Measurements from ENCODE around the gene KCNT1. TPM values are rescaled to one million over a fixed set of nuclear protein-coding genes. Genes with fewer than 3 reads are reported as not detected.

The KCNT1 gene
- total and polyA plus RNA-seq, 5 experiments from 2014 or later = not detected

DNA sequence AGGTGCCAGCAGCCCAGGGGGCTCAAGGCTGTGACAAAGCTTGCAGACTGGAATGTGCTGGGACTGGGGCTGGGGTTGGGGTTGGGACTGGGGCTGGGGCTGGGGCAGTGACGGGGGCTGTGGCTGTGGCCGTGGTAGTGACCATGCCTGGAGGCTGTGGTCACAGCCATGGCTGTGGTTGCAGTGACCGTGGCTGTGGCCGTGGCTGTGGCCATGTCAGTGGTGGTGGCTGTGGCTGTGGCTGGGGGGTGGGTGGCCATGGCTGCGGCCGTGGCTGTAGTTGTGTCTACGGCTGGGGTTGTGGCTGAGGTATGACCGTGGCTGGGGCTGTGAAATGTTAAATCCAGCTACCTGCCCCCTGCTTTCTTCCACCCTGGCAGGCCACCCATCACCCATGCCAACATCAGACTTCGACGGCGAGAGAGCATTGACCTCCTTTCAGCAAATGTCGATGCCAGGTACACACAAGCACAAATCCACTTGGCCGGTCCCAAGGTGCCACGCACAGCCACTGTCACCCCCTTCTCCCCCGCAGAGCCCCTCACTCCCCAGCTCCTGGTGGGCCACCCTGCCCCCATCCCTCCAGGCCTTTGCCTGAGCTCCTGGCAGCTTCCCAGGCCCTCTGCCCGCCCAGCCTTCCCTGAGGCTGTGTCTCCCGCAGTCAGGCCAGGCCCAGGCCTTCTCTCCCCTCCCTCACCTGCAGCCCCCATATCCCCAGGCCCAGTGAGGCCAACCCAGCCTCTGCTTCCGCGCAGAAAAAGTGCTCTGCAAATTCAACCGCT is 23.6 kb upstream of the KCNT1 start:
- POLR2A ChIA-PET = no interaction called here
- DNase-seq (no peak), ATAC-seq (no peak)
- Mint-ChIP-seq H3K4me1 (peaks cover 0 to 3% (median 0%) of the 10 kb centered on the region in 4 donors), H3K36me3 (no peaks in the 10 kb centered on the region), H3K27ac (no peak overlapping the region), H3K4me3 (no peak overlapping the region), H3K9me3 (no peaks in the 10 kb centered on the region), H3K27me3 (peaks cover 0 to 13% (median 7%) of the 10 kb centered on the region in 5 donors)

GRCh38 chr9:135680056-135680455 is 21.9 kb upstream of the KCNT1 start:
- Mint-ChIP-seq H3K27ac (no peak overlapping the region), H3K9me3 (no peaks in the 10 kb centered on the region)

GRCh38 chr9:135681161-135681560 is 20.8 kb upstream of the KCNT1 start:
- Mint-ChIP-seq H3K9me3 (no peaks in the 10 kb centered on the region), H3K27me3 (peaks cover 0 to 23% (median 7%) of the 10 kb centered on the region in 5 donors), H3K4me1 (peaks cover 0 to 3% (median 0%) of the 10 kb centered on the region in 4 donors), H3K36me3 (no peaks in the 10 kb centered on the region), H3K4me3 (no peak overlapping the region), H3K27ac (no peak overlapping the region)
- DNase-seq = no peak
- POLR2A ChIA-PET = no interaction called here
- ATAC-seq = no peak

More at GRCh38 chr9:135680056-135680455, 21.9 kb upstream of the KCNT1 start:
- Mint-ChIP-seq H3K4me3 (no peak overlapping the region), H3K4me1 (peaks cover 0 to 3% (median 0%) of the 10 kb centered on the region in 4 donors), H3K27me3 (peaks cover 0 to 21% (median 7%) of the 10 kb centered on the region in 5 donors), H3K36me3 (no peaks in the 10 kb centered on the region)
- ATAC-seq (no peak), DNase-seq (no peak)
- POLR2A ChIA-PET = no interaction called here

DNA sequence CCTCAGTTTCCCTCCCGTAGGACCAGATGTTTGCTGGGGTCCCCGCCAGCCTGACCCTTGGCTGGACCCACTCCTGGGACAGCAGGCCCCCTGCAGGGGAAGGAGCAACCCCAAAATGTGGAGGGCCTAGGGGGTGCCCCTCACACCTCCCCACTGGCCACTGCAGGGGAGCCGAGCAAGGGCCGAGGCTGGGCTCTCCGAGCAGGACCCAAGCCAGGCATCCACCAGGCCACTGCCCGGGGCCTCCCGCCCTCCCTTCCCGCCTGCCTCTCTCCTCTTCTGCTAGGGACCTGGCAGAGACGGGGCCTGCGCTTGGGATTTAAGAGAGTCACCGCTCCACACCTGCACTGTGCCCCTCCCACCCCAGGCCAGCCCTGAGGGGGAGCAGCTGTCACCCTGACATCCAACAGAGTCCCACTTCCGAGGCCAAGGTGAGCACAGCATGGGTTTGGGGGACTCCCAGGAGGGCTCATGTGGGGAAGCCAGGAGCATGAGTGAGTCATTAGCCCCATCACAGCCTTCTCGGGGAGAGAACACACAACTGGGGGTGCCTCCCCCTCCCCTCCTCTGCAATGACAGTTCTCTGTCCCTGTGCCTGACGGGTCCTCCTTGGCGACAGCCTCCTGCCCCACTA is 18.5 kb upstream of the KCNT1 start:
- H3K27ac Mint-ChIP-seq = no peak overlapping the region
- POLR2A ChIA-PET = no interaction called here

GRCh38 chr9:135684691-135685090 is 17.3 kb upstream of the KCNT1 start:
- no peak overlapping the region for H3K4me3 Mint-ChIP-seq
- peaks cover 0 to 3% (median 0%) of the 10 kb centered on the region in 4 donors for H3K4me1 Mint-ChIP-seq
- H3K9me3 Mint-ChIP-seq = peaks cover 0 to 2% (median 0%) of the 10 kb centered on the region in 9 donors
- peaks cover 0 to 32% (median 7%) of the 10 kb centered on the region in 5 donors for H3K27me3 Mint-ChIP-seq
- no peaks in the 10 kb centered on the region for H3K36me3 Mint-ChIP-seq
- no peak for ATAC-seq
- POLR2A ChIA-PET = no interaction called here
- no peak overlapping the region for H3K27ac Mint-ChIP-seq
- no peak for DNase-seq

More for the DNA sequence above, 18.5 kb upstream of the KCNT1 start:
- H3K4me3 Mint-ChIP-seq = no peak overlapping the region
- peaks cover 0 to 3% (median 0%) of the 10 kb centered on the region in 4 donors for H3K4me1 Mint-ChIP-seq
- H3K27me3 Mint-ChIP-seq = peaks cover 0 to 27% (median 7%) of the 10 kb centered on the region in 5 donors
- DNase-seq (no peak), ATAC-seq (no peak)
- H3K36me3 Mint-ChIP-seq = no peaks in the 10 kb centered on the region
- no peaks in the 10 kb centered on the region for H3K9me3 Mint-ChIP-seq

- H3K36me3 Mint-ChIP-seq = no peaks in the 10 kb centered on the region
- DNase-seq = no peak
- POLR2A ChIA-PET = no interaction called here
- H3K27ac Mint-ChIP-seq = no peak overlapping the region
- peaks cover 0 to 2% (median 0%) of the 10 kb centered on the region in 9 donors for H3K9me3 Mint-ChIP-seq
- H3K4me3 Mint-ChIP-seq = no peak overlapping the region
- no peaks in the 10 kb centered on the region for H3K4me1 Mint-ChIP-seq
- H3K27me3 Mint-ChIP-seq = peaks cover 0 to 32% (median 6%) of the 10 kb centered on the region in 5 donors
- no peak for ATAC-seq
These were observed 14.8 kb upstream of the KCNT1 start for GRCh38 chr9:135687216-135687615.

DNA sequence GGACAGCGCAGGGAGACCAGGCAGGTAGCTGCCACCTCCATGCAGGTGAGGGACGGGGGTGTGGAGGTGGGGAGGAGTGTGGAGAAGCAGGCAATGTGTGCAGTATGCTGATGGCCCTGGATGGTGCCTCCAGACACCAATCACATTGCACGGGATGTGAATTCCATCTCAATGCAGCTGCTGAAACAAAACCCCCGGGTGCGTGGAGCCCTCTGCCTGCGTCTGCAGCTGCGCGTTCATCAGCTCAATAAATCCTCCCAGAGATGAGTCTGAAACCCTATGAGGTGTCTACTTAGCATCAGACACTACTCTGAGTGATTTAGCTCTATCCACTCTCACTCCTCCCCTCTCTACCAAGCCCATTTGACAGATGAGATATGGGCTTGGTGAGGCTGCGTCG is 13.0 kb upstream of the KCNT1 start:
- Mint-ChIP-seq H3K27ac (no peak overlapping the region), H3K9me3 (peaks cover 0 to 2% (median 0%) of the 10 kb centered on the region in 9 donors), H3K4me1 (no peaks in the 10 kb centered on the region), H3K36me3 (no peaks in the 10 kb centered on the region), H3K4me3 (no peak overlapping the region), H3K27me3 (peaks cover 0 to 21% (median 4%) of the 10 kb centered on the region in 5 donors)
- DNase-seq = no peak
- POLR2A ChIA-PET = no interaction called here
- ATAC-seq = no peak

- no peak overlapping the region for H3K27ac Mint-ChIP-seq
- ATAC-seq (no peak), DNase-seq (no peak)
- H3K4me3 Mint-ChIP-seq = no peak overlapping the region
- peaks cover 0 to 2% (median 0%) of the 10 kb centered on the region in 9 donors for H3K9me3 Mint-ChIP-seq
- H3K4me1 Mint-ChIP-seq = no peaks in the 10 kb centered on the region
- POLR2A ChIA-PET = no interaction called here
- H3K27me3 Mint-ChIP-seq = peaks cover 1 to 9% (median 4%) of the 10 kb centered on the region in 5 donors
- H3K36me3 Mint-ChIP-seq = no peaks in the 10 kb centered on the region
These were observed 11.0 kb upstream of the KCNT1 start for GRCh38 chr9:135690836-135691570.

DNA sequence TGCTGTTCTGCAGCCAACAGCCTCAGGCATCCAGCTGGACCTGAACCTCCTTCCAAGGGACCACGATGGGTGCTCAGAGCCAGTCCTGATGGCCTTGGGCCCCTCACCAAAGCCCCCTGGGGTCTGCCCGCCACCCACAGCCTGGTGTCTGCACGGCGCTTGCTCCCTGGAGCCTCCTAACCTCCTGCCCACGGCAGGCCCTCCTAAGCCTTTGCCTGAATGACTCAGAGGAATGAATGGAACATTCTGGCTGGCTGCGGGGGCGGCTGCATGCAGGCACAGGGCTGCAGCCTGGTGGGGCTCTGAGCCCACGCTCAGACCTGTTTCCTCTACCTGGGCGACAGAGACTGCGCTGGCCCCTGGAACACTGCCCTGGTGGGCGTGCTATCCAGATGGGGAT is 9.6 kb upstream of the KCNT1 start:
- DNase-seq (no peak), ATAC-seq (no peak)
- H3K4me1 Mint-ChIP-seq = no peaks in the 10 kb centered on the region
- H3K27me3 Mint-ChIP-seq = peaks cover 2 to 8% (median 4%) of the 10 kb centered on the region in 5 donors
- H3K36me3 Mint-ChIP-seq = no peaks in the 10 kb centered on the region
- H3K27ac Mint-ChIP-seq = no peak overlapping the region
- no peak overlapping the region for H3K4me3 Mint-ChIP-seq
- peaks cover 0 to 2% (median 0%) of the 10 kb centered on the region in 9 donors for H3K9me3 Mint-ChIP-seq
- POLR2A ChIA-PET = no interaction called here

- Mint-ChIP-seq H3K9me3 (peaks cover 0 to 2% (median 0%) of the 10 kb centered on the region in 9 donors), H3K27ac (peak overlapping the region in 1 of 10 donors; percentile 18), H3K36me3 (no peaks in the 10 kb centered on the region), H3K4me1 (no peaks in the 10 kb centered on the region), H3K27me3 (peaks cover 2 to 8% (median 4%) of the 10 kb centered on the region in 5 donors), H3K4me3 (no peak overlapping the region)
- no peak for DNase-seq
- POLR2A ChIA-PET = no interaction called here
- ATAC-seq = no peak
These were observed 8.7 kb upstream of the KCNT1 start for GRCh38 chr9:135693265-135693664.

GRCh38 chr9:135693771-135694170 is 8.2 kb upstream of the KCNT1 start:
- Mint-ChIP-seq H3K4me3 (no peak overlapping the region), H3K36me3 (no peaks in the 10 kb centered on the region), H3K9me3 (peaks cover 0 to 2% (median 0%) of the 10 kb centered on the region in 9 donors), H3K27me3 (peaks cover 2 to 8% (median 4%) of the 10 kb centered on the region in 5 donors), H3K4me1 (no peaks in the 10 kb centered on the region), H3K27ac (no peak overlapping the region)
- POLR2A ChIA-PET = no interaction called here
- DNase-seq = no peak
- no peak for ATAC-seq

GRCh38 chr9:135694414-135694813 is 7.6 kb upstream of the KCNT1 start:
- Mint-ChIP-seq H3K4me1 (no peaks in the 10 kb centered on the region), H3K36me3 (no peaks in the 10 kb centered on the region), H3K4me3 (no peak overlapping the region), H3K9me3 (no peaks in the 10 kb centered on the region), H3K27ac (no peak overlapping the region), H3K27me3 (peaks cover 0 to 8% (median 4%) of the 10 kb centered on the region in 5 donors)
- POLR2A ChIA-PET = no interaction called here
- no peak for DNase-seq
- ATAC-seq = no peak

DNA sequence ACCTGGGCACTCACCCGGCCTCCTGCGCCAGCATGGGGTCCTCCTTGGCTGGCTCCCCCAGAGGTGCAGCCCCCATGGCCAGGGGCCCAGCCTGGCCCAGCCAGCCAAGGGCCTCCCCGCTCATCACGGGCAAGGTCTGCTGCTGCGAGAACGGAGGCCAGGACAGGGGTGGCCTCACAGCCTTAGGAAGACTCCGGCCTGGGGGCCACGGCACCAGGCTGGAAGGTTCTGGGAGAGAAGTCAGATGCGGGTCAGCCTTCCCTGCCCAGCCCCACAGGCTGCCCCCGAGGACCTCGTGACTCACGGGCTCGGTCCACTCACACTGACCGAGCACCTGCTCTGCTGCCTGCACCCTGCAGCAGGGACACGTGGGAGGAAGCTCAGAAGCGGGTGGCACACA is 6.9 kb upstream of the KCNT1 start:
- DNase-seq = no peak
- H3K27ac Mint-ChIP-seq = no peak overlapping the region
- peaks cover 2 to 8% (median 3%) of the 10 kb centered on the region in 5 donors for H3K27me3 Mint-ChIP-seq
- POLR2A ChIA-PET = no interaction called here
- no peaks in the 10 kb centered on the region for H3K9me3 Mint-ChIP-seq
- H3K36me3 Mint-ChIP-seq = no peaks in the 10 kb centered on the region
- H3K4me3 Mint-ChIP-seq = no peak overlapping the region
- no peak for ATAC-seq
- H3K4me1 Mint-ChIP-seq = no peaks in the 10 kb centered on the region

All from naive thymus-derived CD8-positive, alpha-beta T cell (primary cell).